ES-I3 (cell line): ENCODE data around the gene DPEP2.

Experiments used
- H3K36me3 ChIP-seq: 2 replicates; pipeline ENCODE4 v1.6.1; 2013; ENCODE audit warnings: mild to moderate bottlenecking, low read length, control low read depth, moderate library complexity; ENCODE audit not compliant: insufficient read depth
- H3K4me1 ChIP-seq: 2 replicates; pipeline ENCODE4 v1.6.1; 2013; ENCODE audit warnings: mild to moderate bottlenecking, control low read depth, low read length; ENCODE audit not compliant: insufficient read depth
- H3K9ac ChIP-seq: 2 replicates; pipeline ENCODE4 v1.6.1; 2013; ENCODE audit warnings: low read depth, mild to moderate bottlenecking, low read length, moderate library complexity
- H3K9me3 ChIP-seq: 2 replicates; pipeline ENCODE4 v1.6.1; 2013; ENCODE audit warnings: mild to moderate bottlenecking, low read length, moderate library complexity; ENCODE audit not compliant: control insufficient read depth, insufficient read depth

DPEP2 gene

GRCh38 chr16:67963292-67963661 is 36.0 kb downstream of the DPEP2 start:
- Histone ChIP-seq H3K9ac (peak overlapping the region; percentile 39; the same call in 1 of the 2 replicates), H3K9me3 (no peaks in the 10 kb centered on the region), H3K36me3 (peaks cover 36% of the 10 kb centered on the region), H3K4me1 (peaks cover 31% of the 10 kb centered on the region)

- peaks cover 30% of the 10 kb centered on the region for H3K4me1 ChIP-seq
- H3K36me3 ChIP-seq = peaks cover 40% of the 10 kb centered on the region
- H3K9me3 ChIP-seq = no peaks in the 10 kb centered on the region
- H3K9ac ChIP-seq = no peak overlapping the region
These were observed 37.1 kb downstream of the DPEP2 start for GRCh38 chr16:67962135-67962534.

- Histone ChIP-seq H3K9ac (no peak overlapping the region), H3K4me1 (peaks cover 25% of the 10 kb centered on the region), H3K9me3 (no peaks in the 10 kb centered on the region), H3K36me3 (peaks cover 40% of the 10 kb centered on the region)
These were observed 37.7 kb downstream of the DPEP2 start for GRCh38 chr16:67961551-67961957.

GRCh38 chr16:67959536-67960329 is 39.6 kb downstream of the DPEP2 start:
- Histone ChIP-seq H3K9me3 (no peaks in the 10 kb centered on the region), H3K9ac (no peak overlapping the region), H3K4me1 (peaks cover 7% of the 10 kb centered on the region; the same call in 1 of the 2 replicates), H3K36me3 (peaks cover 33% of the 10 kb centered on the region)

- Histone ChIP-seq H3K36me3 (peaks cover 34% of the 10 kb centered on the region), H3K9ac (no peak overlapping the region), H3K4me1 (no peaks in the 10 kb centered on the region), H3K9me3 (no peaks in the 10 kb centered on the region)
These were observed 41.7 kb downstream of the DPEP2 start for GRCh38 chr16:67957622-67958021.

- peaks cover 26% of the 10 kb centered on the region for H3K36me3 ChIP-seq
- no peaks in the 10 kb centered on the region for H3K4me1 ChIP-seq
- no peak overlapping the region for H3K9ac ChIP-seq
- no peaks in the 10 kb centered on the region for H3K9me3 ChIP-seq
These were observed 44.7 kb downstream of the DPEP2 start for GRCh38 chr16:67954421-67955196.

GRCh38 chr16:67953641-67954375 is 45.5 kb downstream of the DPEP2 start:
- H3K9me3 ChIP-seq = no peaks in the 10 kb centered on the region
- H3K9ac ChIP-seq = no peak overlapping the region
- no peaks in the 10 kb centered on the region for H3K4me1 ChIP-seq
- peaks cover 32% of the 10 kb centered on the region for H3K36me3 ChIP-seq

GRCh38 chr16:67951485-67951884 is 47.8 kb downstream of the DPEP2 start:
- Histone ChIP-seq H3K36me3 (peaks cover 33% of the 10 kb centered on the region), H3K9ac (no peak overlapping the region), H3K4me1 (no peaks in the 10 kb centered on the region), H3K9me3 (no peaks in the 10 kb centered on the region)

- Histone ChIP-seq H3K36me3 (peaks cover 43% of the 10 kb centered on the region), H3K4me1 (no peaks in the 10 kb centered on the region)
These were observed 48.9 kb downstream of the DPEP2 start for GRCh38 chr16:67950335-67950843.

GRCh38 chr16:67949645-67950044 is 49.6 kb downstream of the DPEP2 start:
- H3K4me1 ChIP-seq = no peaks in the 10 kb centered on the region
- no peaks in the 10 kb centered on the region for H3K9me3 ChIP-seq
- H3K9ac ChIP-seq = no peak overlapping the region
- H3K36me3 ChIP-seq = peaks cover 38% of the 10 kb centered on the region

More at GRCh38 chr16:67950335-67950843, 48.9 kb downstream of the DPEP2 start:
- no peak overlapping the region for H3K9ac ChIP-seq
- no peaks in the 10 kb centered on the region for H3K9me3 ChIP-seq

- H3K36me3 ChIP-seq = peaks cover 34% of the 10 kb centered on the region
- H3K9me3 ChIP-seq = no peaks in the 10 kb centered on the region
- H3K4me1 ChIP-seq = no peaks in the 10 kb centered on the region
- H3K9ac ChIP-seq = no peak overlapping the region
These were observed 51.3 kb downstream of the DPEP2 start for GRCh38 chr16:67948015-67948414.

GRCh38 chr16:67946966-67947558 is 52.2 kb downstream of the DPEP2 start:
- H3K36me3 ChIP-seq = peaks cover 32% of the 10 kb centered on the region
- no peaks in the 10 kb centered on the region for H3K4me1 ChIP-seq
- H3K9ac ChIP-seq = no peak overlapping the region
- no peaks in the 10 kb centered on the region for H3K9me3 ChIP-seq

- no peaks in the 10 kb centered on the region for H3K9me3 ChIP-seq
- H3K4me1 ChIP-seq = no peaks in the 10 kb centered on the region; the same call in 1 of the 2 replicates
- peaks cover 32% of the 10 kb centered on the region for H3K36me3 ChIP-seq
- no peak overlapping the region for H3K9ac ChIP-seq
These were observed 53.1 kb downstream of the DPEP2 start for GRCh38 chr16:67946128-67946569.
